ENCODE results near the gene OR2L13. TPM values are rescaled to one million over a fixed set of nuclear protein-coding genes. Genes with fewer than 3 reads are reported as not detected.
"Not testable (repeated sequence)": the region's sequence is repeated elsewhere in the genome, so short reads cannot be mapped to it uniquely, and the experiment has no call there.

Gene OR2L13, protein sequence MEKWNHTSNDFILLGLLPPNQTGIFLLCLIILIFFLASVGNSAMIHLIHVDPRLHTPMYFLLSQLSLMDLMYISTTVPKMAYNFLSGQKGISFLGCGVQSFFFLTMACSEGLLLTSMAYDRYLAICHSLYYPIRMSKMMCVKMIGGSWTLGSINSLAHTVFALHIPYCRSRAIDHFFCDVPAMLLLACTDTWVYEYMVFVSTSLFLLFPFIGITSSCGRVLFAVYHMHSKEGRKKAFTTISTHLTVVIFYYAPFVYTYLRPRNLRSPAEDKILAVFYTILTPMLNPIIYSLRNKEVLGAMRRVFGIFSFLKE
- total RNA-seq, result not detected

DNA sequence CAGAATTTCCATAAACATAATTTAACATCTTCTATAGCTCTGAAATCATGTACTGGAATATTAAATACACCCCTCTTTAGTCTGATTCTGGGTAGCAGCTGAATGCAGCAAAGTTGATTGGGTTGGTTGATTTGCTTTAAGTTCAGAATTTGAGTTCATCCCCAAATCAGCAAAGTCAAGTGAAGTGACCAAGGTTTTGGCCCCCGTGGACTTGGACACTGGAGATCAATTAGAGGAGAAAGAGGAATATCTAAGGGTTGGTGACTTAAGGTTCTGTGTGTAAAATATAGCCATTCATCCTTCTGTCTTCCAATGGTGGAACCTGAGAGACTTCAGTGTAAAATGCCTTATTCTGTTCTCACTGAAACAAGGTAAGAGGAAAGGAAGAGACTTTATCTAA lies at the start of gene OR2L13:
Gene OR2L13 (plus strand): TSS at position 301 of the 400 bp plus-strand sequence. CDS start 4,192 bp downstream, outside the sequence.
- peaks cover 6% of the 10 kb centered on the region for H3K9me3 Mint-ChIP-seq
- CTCF ChIA-PET, result no interaction called here
- no peak within 1 kb of the TSS for H3K27ac Mint-ChIP-seq
- no peak within 1 kb of the TSS for H3K4me3 Mint-ChIP-seq
- no peaks in the 10 kb centered on the region for H3K36me3 Mint-ChIP-seq (ENCODE audit: low read depth)
- intact Hi-C loops (cut with micrococcal nuclease), result no loop called here
- H3K27me3 Mint-ChIP-seq (ENCODE audit: low read depth), result no peaks in the 10 kb centered on the region
- DNase-seq, result no peak
- H3K4me1 Mint-ChIP-seq (ENCODE audit: low read depth), result no peaks in the 10 kb centered on the region

DNA sequence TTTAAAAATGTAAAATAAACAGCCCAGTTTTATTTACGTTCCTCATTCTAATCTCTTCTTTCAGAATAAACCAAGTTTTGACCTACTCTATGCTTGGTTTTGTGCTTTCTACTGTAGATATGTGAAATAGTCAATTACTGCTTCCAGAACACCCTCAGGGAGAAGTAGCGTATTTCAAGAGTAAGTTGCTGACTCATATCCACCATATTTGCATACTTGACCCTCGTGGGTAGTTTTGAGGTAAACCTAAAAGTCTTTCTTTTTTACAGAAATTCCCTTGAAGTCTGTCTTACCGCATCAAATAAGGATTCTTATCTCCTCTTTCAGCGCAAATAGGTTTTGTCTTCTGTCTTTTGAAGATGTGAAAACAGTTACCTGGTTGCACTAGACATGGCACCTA lies 49.8 kb upstream of the OR2L13 start:
- CTCF ChIA-PET, result no interaction called here
- DNase-seq, result no peak
- Mint-ChIP-seq H3K4me1 (ENCODE audit: low read depth) (no peaks in the 10 kb centered on the region), H3K27ac (no peak overlapping the region), H3K27me3 (ENCODE audit: low read depth) (no peaks in the 10 kb centered on the region), H3K36me3 (ENCODE audit: low read depth) (no peaks in the 10 kb centered on the region), H3K4me3 (no peak overlapping the region), H3K9me3 (peaks cover 26% of the 10 kb centered on the region)
- intact Hi-C loops (cut with micrococcal nuclease), result no loop called here

DNA sequence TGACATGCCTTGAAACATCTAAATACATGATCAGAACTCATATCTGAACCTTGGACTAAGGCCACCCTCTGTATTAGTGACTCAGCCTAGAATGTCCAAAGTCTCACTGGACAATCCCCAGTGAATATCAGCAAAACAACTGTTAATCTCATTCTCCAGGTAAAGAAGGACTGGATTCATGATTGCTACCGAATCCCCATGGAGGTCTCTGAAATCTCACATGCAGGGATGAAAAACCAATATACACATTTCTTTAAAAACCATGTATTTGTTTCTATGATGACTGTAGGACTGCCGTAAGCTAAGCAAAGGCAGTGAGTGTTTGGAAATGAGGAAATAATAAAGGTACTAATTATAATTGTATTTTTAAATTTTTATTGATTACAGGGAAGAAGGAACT lies 48.4 kb upstream of the OR2L13 start, which contains the start of gene OR2L3:
Gene OR2L3 (plus strand): TSS at position 301 of the 400 bp plus-strand sequence. CDS start 13,846 bp downstream, outside the sequence.
- intact Hi-C loops (cut with micrococcal nuclease), result no loop called here
- Mint-ChIP-seq H3K4me3 (no peak within 1 kb of the TSS), H3K9me3 (peaks cover 26% of the 10 kb centered on the region), H3K27me3 (ENCODE audit: low read depth) (no peaks in the 10 kb centered on the region), H3K36me3 (ENCODE audit: low read depth) (no peaks in the 10 kb centered on the region), H3K27ac (no peak within 1 kb of the TSS), H3K4me1 (ENCODE audit: low read depth) (no peaks in the 10 kb centered on the region)
- DNase-seq, result no peak
- CTCF ChIA-PET, result no interaction called here

DNA sequence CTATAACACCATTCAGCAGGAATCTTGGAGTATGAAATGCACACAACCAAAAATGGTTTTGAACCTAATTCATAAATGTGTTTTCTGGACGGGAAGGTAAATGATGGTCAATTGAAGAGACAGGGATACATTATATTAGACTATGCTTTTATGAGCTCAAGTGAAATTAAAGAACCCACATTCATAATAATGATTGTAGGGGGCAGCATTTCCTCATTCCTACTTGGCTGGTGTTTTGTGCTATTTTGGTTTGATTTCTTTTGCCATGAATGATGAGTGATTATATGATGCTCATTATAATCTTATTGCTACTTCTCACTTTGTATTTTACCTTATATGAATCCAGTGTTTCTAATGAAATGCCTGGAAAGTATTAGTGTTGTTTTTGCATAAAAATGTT lies 48.0 kb upstream of the OR2L13 start:
- no peak overlapping the region for H3K27ac Mint-ChIP-seq
- H3K4me3 Mint-ChIP-seq, result no peak overlapping the region
- DNase-seq, result no peak
- H3K27me3 Mint-ChIP-seq (ENCODE audit: low read depth), result no peaks in the 10 kb centered on the region
- no peaks in the 10 kb centered on the region for H3K4me1 Mint-ChIP-seq (ENCODE audit: low read depth)
- intact Hi-C loops (cut with micrococcal nuclease), result no loop called here
- H3K9me3 Mint-ChIP-seq, result peaks cover 26% of the 10 kb centered on the region
- H3K36me3 Mint-ChIP-seq (ENCODE audit: low read depth), result no peaks in the 10 kb centered on the region
- CTCF ChIA-PET, result no interaction called here

DNA sequence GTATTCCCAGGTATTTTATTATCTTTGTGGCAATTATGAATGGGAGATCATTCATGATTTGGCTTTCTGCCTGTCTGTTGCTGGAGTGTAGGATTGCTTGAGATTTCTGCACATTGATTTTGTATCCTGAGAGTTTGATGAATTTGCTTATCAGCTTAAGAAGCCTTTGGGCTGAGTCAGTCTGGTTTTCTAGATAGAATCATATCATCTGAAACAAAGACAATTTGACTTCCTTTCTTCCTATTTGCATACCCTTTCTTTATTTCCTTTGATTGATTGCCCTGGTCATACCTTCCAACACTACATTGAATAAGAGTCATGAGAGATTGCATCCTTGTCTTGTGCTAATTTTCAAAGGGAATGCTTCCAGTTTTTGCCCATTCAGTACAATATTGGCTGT lies 40.3 kb upstream of the OR2L13 start:
- DNase-seq, result no peak
- intact Hi-C loops (cut with micrococcal nuclease), result no loop called here
- Mint-ChIP-seq H3K4me1 (ENCODE audit: low read depth) (no peaks in the 10 kb centered on the region), H3K4me3 (no peak overlapping the region), H3K36me3 (ENCODE audit: low read depth) (no peaks in the 10 kb centered on the region), H3K27me3 (ENCODE audit: low read depth) (no peaks in the 10 kb centered on the region), H3K9me3 (peaks cover 17% of the 10 kb centered on the region), H3K27ac (no peak overlapping the region)
- CTCF ChIA-PET, result no interaction called here

DNA sequence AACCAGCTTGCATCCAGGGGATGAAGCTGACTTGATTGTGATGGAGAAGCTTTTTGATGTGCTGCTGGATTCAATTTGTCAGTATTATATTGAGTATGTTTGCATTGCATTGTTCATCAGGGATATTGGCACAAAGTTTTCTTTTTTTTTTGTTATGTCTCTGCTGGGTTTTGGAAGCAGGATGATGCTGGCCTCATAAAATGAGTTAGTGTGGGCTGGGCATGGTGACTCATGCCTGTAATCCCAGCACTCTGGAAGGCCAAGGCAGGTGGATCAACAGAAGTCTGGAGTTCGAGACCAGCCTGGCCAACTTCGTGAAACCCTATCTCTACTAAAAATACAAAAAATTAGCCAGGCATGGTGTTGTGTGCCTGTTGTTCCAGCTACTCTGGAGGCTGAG lies 39.7 kb upstream of the OR2L13 start:
- Mint-ChIP-seq H3K27me3 (ENCODE audit: low read depth) (no peaks in the 10 kb centered on the region), H3K4me1 (ENCODE audit: low read depth) (no peaks in the 10 kb centered on the region), H3K27ac (no peak overlapping the region), H3K36me3 (ENCODE audit: low read depth) (no peaks in the 10 kb centered on the region), H3K4me3 (no peak overlapping the region), H3K9me3 (peaks cover 17% of the 10 kb centered on the region)
- intact Hi-C loops (cut with micrococcal nuclease), result no loop called here
- no peak for DNase-seq
- CTCF ChIA-PET, result no interaction called here

DNA sequence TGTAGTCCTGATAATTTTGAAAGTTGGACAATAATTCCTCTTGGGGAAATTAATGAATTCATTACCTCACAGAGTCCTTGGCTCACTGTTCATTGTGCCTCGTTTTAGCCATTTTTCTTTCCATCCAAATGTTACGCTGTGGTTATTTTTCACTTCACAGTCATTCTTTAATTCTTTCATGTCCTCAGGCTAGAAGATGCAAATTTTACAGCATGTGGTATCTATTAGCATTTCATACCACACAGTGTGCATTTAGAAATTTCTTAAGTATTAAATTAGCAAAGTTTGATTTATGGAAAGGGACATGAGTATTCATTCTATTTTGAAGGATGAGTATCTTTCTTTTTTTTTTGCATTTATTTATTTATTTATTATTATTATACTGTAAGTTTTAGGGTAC lies 29.9 kb upstream of the OR2L13 start:
- no peaks in the 10 kb centered on the region for H3K27me3 Mint-ChIP-seq (ENCODE audit: low read depth)
- DNase-seq, result no peak
- CTCF ChIA-PET, result interaction anchor here (0.6 kb wide), 1 partner anchor 422 kb away, joined by 3 read pairs; no protein-coding TSS in a partner anchor
- H3K27ac Mint-ChIP-seq, result no peak overlapping the region
- no peaks in the 10 kb centered on the region for H3K36me3 Mint-ChIP-seq (ENCODE audit: low read depth)
- no peaks in the 10 kb centered on the region for H3K4me1 Mint-ChIP-seq (ENCODE audit: low read depth)
- intact Hi-C loops (cut with micrococcal nuclease), result no loop called here
- H3K9me3 Mint-ChIP-seq, result peaks cover 5% of the 10 kb centered on the region
- no peak overlapping the region for H3K4me3 Mint-ChIP-seq

DNA sequence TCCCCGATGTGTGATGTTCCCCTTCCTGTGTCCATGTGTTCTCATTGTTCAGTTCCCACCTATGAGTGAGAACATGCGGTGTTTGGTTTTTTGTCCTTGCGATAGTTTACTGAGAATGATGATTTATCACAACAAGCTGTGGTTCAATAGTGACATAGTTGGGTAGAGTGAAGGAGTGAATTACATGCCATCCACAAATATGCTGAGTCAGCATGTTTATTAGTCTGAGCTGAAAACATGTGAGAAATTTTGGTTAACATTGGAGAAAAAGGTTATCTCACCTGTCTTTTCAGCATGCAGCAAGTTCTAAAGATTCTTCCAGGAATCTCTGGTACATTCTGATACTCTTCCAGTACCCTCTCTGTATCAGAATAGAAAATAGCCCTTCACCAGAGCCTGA lies 29.4 kb upstream of the OR2L13 start:
- Mint-ChIP-seq H3K9me3 (peaks cover 5% of the 10 kb centered on the region), H3K27ac (no peak overlapping the region), H3K27me3 (ENCODE audit: low read depth) (no peaks in the 10 kb centered on the region), H3K36me3 (ENCODE audit: low read depth) (no peaks in the 10 kb centered on the region), H3K4me1 (ENCODE audit: low read depth) (no peaks in the 10 kb centered on the region), H3K4me3 (no peak overlapping the region)
- intact Hi-C loops (cut with micrococcal nuclease), result no loop called here
- CTCF ChIA-PET, result no interaction called here
- no peak for DNase-seq

DNA sequence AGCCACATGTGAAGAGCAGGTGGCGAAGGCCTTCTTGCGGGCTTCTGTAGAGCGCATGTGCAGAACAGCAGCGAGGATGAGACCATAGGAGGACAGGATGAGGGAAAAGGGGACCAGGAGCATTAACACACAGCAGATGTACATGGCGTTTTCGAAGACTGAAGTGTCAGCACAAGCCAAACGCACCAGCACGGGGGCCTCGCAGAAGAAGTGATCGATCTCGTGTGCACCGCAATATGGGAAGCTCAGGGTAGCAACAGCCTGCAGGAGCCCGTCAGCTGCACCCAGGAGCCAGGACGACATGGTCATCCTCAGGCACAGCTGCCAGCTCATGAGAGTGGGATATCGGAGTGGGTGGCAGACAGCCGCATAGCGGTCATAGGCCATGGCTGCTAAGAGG lies 11.1 kb upstream of the OR2L13 start:
- H3K27ac Mint-ChIP-seq; H3K4me3 Mint-ChIP-seq; H3K9me3 Mint-ChIP-seq; intact Hi-C loops (cut with micrococcal nuclease); CTCF ChIA-PET; DNase-seq; H3K27me3 Mint-ChIP-seq (ENCODE audit: low read depth); H3K4me1 Mint-ChIP-seq (ENCODE audit: low read depth); H3K36me3 Mint-ChIP-seq (ENCODE audit: low read depth): not testable (repeated sequence)

DNA sequence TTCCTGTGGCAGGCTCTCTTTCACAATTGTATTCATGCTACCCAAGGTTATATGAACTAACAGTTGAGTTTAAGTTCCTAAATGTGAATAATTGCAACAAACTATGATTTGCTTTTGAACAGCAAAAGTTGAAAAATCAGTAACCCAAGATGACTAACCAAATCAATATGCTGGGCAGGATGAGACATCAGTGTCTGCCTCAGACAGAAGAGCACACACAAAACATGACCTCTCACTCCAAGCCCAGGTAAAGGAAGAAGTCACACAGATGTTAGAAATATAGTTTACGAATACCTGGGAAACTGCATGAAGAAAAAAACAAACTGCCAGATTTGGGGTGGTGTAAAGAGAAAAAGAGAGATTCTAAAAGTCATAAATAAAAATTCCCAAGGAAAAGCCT lies 3.5 kb downstream of the OR2L13 start:
- DNase-seq, result no peak
- no peaks in the 10 kb centered on the region for H3K4me1 Mint-ChIP-seq (ENCODE audit: low read depth)
- H3K27ac Mint-ChIP-seq, result no peak overlapping the region
- H3K27me3 Mint-ChIP-seq (ENCODE audit: low read depth), result no peaks in the 10 kb centered on the region
- H3K9me3 Mint-ChIP-seq, result no peaks in the 10 kb centered on the region
- no peak overlapping the region for H3K4me3 Mint-ChIP-seq
- intact Hi-C loops (cut with micrococcal nuclease), result no loop called here
- CTCF ChIA-PET, result no interaction called here
- no peaks in the 10 kb centered on the region for H3K36me3 Mint-ChIP-seq (ENCODE audit: low read depth)

DNA sequence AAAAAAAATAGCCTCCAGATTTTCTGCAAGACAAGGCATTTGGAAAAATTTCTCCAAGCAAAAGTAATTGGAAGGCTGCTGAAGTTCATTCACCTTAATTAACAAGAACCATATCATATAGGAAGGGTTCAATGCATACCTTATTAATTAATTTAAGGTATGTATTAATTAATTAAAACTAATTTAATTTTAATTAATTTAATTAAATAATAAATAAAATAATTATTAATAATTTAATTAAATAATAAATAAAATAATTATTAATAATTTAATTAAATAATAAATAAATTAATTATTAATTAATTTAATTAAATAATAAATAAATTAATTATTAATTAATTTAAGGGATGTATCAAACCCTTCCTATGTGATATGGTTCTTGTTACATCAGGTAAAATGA lies 7.9 kb downstream of the OR2L13 start:
- Mint-ChIP-seq H3K9me3 (peaks cover 4% of the 10 kb centered on the region), H3K4me1 (ENCODE audit: low read depth) (no peaks in the 10 kb centered on the region), H3K4me3 (no peak overlapping the region), H3K36me3 (ENCODE audit: low read depth) (no peaks in the 10 kb centered on the region), H3K27me3 (ENCODE audit: low read depth) (no peaks in the 10 kb centered on the region), H3K27ac (no peak overlapping the region)
- intact Hi-C loops (cut with micrococcal nuclease), result no loop called here
- CTCF ChIA-PET, result no interaction called here
- DNase-seq, result no peak

DNA sequence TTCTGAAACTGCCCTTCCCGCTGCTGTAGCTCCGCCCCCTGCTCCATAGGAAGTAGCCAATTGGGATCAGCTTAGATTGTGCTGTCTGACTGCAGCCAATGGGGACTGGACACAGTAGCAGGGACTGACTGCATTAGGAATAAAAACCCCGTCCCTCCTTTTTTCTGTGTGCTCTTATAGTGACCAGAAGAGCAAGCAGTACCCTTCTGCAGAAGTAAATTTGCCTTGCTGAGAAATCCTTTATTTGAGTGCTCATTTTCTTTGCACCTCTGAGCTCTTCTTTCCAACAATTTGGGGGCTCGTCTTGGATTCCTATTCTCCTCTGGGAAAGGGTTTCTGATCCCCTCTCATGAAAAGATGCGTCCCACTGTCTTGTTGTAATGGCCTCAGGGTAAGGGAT lies 16.2 kb downstream of the OR2L13 start:
- CTCF ChIA-PET, result no interaction called here
- peaks cover 30% of the 10 kb centered on the region for H3K9me3 Mint-ChIP-seq
- no peak for DNase-seq
- no peak overlapping the region for H3K4me3 Mint-ChIP-seq
- H3K36me3 Mint-ChIP-seq (ENCODE audit: low read depth), result no peaks in the 10 kb centered on the region
- no peak overlapping the region for H3K27ac Mint-ChIP-seq
- H3K4me1 Mint-ChIP-seq (ENCODE audit: low read depth), result no peaks in the 10 kb centered on the region
- intact Hi-C loops (cut with micrococcal nuclease), result no loop called here
- no peaks in the 10 kb centered on the region for H3K27me3 Mint-ChIP-seq (ENCODE audit: low read depth)

DNA sequence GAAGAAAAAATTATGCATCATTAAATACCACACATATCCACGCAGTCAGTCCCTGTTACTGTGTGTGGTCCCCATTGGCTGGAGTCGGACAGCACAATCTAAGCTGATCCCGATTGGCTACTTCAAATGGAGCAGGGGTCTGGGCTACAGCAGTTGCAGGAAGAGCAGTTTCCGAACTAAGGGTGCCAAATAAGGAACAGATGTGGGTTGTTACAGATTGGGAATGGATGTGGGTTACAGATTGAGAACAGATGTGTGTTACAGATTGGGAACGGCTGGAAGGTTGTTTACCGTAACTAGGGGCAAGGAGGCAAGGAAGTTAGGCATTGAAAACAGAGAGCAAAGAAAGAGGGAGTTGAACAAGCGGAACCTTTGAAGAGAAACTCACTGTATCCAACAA lies 19.9 kb downstream of the OR2L13 start:
- no peak for DNase-seq
- no peaks in the 10 kb centered on the region for H3K4me1 Mint-ChIP-seq (ENCODE audit: low read depth)
- CTCF ChIA-PET, result no interaction called here
- no peaks in the 10 kb centered on the region for H3K36me3 Mint-ChIP-seq (ENCODE audit: low read depth)
- H3K27ac Mint-ChIP-seq, result no peak overlapping the region
- intact Hi-C loops (cut with micrococcal nuclease), result no loop called here
- no peak overlapping the region for H3K4me3 Mint-ChIP-seq
- H3K9me3 Mint-ChIP-seq, result peaks cover 29% of the 10 kb centered on the region
- H3K27me3 Mint-ChIP-seq (ENCODE audit: low read depth), result no peaks in the 10 kb centered on the region
